IPS-15b (cell line): Measurements from ENCODE around the gene S100A10.

Experiments
- H3K27me3 ChIP-seq: one replicate; pipeline ENCODE4 v1.6.1; 2013; ENCODE audit warnings: low read length; ENCODE audit not compliant: control insufficient read depth, insufficient read depth
- H3K36me3 ChIP-seq: one replicate; pipeline ENCODE4 v1.6.1; 2013; ENCODE audit warnings: low read length; ENCODE audit not compliant: control insufficient read depth, insufficient read depth
- H3K4me1 ChIP-seq: one replicate; pipeline ENCODE4 v1.6.1; 2013; ENCODE audit warnings: mild to moderate bottlenecking, low read length; ENCODE audit not compliant: control insufficient read depth, insufficient read depth
- H3K4me3 ChIP-seq: one replicate; pipeline ENCODE4 v1.5.1; 2013; ENCODE audit warnings: low read depth, low read length
- H3K9ac ChIP-seq: one replicate; pipeline ENCODE4 v1.6.1; 2013; ENCODE audit warnings: low read depth, mild to moderate bottlenecking, low read length
- H3K9me3 ChIP-seq: one replicate; pipeline ENCODE4 v1.6.1; 2013; ENCODE audit warnings: mild to moderate bottlenecking, low read length; ENCODE audit not compliant: control insufficient read depth, insufficient read depth

Gene S100A10

GRCh38 chr1:151936653-151937052, 57.0 kb downstream of the S100A10 start:
- no peaks in the 10 kb centered on the region for H3K27me3 ChIP-seq
- H3K4me1 ChIP-seq: no peaks in the 10 kb centered on the region
- H3K4me3 ChIP-seq: no peak overlapping the region
- no peak overlapping the region for H3K9ac ChIP-seq
- H3K36me3 ChIP-seq: no peaks in the 10 kb centered on the region
- no peaks in the 10 kb centered on the region for H3K9me3 ChIP-seq

GRCh38 chr1:151935894-151936602, 57.6 kb downstream of the S100A10 start:
- Histone ChIP-seq H3K27me3 (no peaks in the 10 kb centered on the region), H3K9ac (no peak overlapping the region), H3K36me3 (no peaks in the 10 kb centered on the region), H3K9me3 (no peaks in the 10 kb centered on the region), H3K4me1 (no peaks in the 10 kb centered on the region), H3K4me3 (no peak overlapping the region)

GRCh38 chr1:151935154-151935553, 58.5 kb downstream of the S100A10 start:
- H3K9me3 ChIP-seq: no peaks in the 10 kb centered on the region
- no peaks in the 10 kb centered on the region for H3K27me3 ChIP-seq
- H3K9ac ChIP-seq: no peak overlapping the region
- no peak overlapping the region for H3K4me3 ChIP-seq
- H3K36me3 ChIP-seq: no peaks in the 10 kb centered on the region
- H3K4me1 ChIP-seq: no peaks in the 10 kb centered on the region

GRCh38 chr1:151934048-151934493, 59.6 kb downstream of the S100A10 start:
- Histone ChIP-seq H3K9ac (no peak overlapping the region), H3K27me3 (no peaks in the 10 kb centered on the region)

More at GRCh38 chr1:151934048-151934493, 59.6 kb downstream of the S100A10 start:
- Histone ChIP-seq H3K4me1 (no peaks in the 10 kb centered on the region), H3K36me3 (no peaks in the 10 kb centered on the region), H3K4me3 (no peak overlapping the region), H3K9me3 (no peaks in the 10 kb centered on the region)
